CD4-positive, alpha-beta T cell treated with Interleukin-2 at 100 ng/mL for 4 hours (primary cell): Measurements from ENCODE around the gene AFAP1L2.

ENCODE experiments used
- DNase-seq: peaks from one replicate; pipeline ENCODE4 v3.0.0-alpha.2; 2020; ENCODE audit warnings: low spot score

The AFAP1L2 gene

GRCh38 chr10:114389426-114389825 is 14.9 kb downstream of the AFAP1L2 start:
- DNase-seq = no peak

- no peak for DNase-seq
Measured at GRCh38 chr10:114388275-114388674, 16.0 kb downstream of the AFAP1L2 start.

DNA sequence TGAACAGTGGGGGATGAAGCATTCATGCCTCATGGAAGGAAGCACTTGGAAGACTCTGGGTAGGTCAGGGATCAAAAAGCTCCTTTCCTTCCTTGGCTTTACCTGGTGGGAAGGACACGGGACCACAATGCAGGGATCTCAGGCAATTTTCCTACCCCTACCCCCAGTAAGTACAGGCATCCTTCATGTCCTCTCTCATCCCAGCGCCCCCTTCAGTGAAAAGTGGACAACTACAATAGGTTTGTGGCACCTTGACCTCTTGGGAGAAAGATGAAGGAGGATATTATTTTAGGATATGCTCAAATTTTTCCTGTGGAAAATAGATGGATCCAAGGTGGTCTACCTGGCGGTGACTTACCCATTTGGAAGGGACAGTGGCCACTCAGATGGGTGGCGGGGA is 16.5 kb downstream of the AFAP1L2 start:
- no peak for DNase-seq

- no peak for DNase-seq
Measured at GRCh38 chr10:114386452-114386851, 17.9 kb downstream of the AFAP1L2 start.

DNA sequence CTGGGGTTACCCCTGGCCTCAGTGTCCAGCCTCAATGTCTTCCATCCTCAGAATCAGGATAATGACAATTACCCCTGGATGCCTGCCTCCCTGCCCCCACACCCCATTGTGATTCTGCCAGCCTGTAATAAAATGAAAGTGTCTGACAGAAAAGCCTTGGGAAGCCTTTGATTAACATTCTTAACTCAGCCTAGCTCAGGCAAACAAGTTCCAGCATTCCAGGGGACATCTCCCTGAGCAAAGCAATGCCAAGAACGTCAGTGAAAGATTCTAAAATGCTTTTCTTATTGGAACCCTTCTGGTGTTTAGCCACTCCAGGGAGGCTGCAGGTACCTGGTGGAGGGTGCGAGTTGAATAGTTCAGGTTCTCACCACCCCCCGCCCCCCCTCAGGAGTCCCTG is 18.7 kb downstream of the AFAP1L2 start:
- no peak for DNase-seq

DNA sequence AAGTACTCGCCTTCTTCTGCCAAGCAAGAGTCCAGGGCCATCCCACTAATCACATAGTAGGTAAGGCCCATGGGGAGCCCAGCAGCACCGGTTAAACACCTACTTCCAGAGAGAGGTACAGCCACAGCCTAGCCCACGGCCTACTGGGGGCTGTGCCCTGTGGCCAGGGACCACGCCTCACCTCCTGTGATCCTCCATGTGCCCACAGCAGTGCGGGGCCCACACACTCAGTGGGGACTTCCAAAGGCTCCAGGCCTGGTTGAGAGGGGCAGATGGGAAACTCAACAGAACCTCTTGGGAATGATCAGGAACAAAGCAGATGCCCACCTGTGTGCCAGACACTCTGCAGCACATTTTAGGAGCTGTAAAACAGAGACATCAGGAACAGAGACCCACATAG is 19.7 kb downstream of the AFAP1L2 start:
- DNase-seq = no peak

DNA sequence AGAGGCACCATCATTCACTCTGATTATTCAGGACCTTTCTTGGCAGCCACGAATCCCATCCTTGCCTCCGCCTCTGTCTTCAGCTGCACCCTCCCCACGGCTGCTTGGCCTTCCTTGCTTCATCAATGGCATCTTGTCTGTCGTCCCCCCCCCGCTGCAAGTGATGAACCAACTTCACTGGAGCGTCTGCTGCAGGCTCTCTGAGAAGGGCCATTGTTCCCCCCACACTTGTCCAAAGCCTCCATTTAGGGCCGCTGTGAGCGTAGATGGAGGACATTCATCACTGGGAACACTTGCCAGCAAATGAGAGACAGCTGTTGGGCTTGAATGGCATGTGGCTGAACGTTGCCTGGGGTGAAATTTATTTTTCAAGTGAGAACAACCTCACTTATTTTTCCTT is 20.1 kb downstream of the AFAP1L2 start:
- DNase-seq = no peak

DNA sequence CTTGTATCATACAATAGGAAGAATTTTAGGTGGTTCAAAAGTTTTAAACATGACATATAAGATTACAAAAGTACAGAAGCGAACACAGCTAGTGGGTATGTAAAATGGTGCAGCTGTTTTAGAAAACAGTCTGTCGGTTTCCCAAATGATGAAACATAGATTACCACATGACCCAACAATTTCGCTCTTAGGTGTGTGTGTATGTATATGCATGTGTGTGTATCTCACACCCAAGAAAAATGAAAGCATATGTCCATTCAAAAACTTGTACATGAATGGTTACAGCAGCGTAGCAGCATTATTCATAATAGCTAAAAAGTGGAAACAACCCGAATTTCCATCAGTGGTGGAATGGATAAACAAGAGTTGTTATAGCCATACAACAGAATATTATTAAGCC is 23.5 kb downstream of the AFAP1L2 start:
- no peak for DNase-seq

GRCh38 chr10:114380060-114380459 is 24.2 kb downstream of the AFAP1L2 start:
- no peak for DNase-seq

DNA sequence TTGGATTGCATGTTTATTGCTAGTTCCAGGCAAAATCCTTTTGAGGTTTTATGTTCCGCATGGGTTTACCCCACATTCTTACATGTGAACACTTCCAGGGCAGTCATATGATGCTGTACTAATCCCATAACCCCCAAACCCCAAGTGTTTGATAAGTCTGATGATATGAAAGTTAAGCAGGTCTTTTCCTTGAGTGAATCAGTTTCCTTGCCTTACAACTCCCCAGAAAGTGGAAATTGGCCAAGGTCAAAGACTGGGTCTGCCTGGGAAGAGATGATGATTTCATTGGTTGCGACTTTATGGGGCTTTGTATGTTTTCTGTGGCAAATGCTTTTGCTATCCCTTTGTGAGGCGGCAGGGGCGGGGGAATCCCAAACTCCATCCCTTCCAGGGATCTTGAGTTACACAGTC is 24.7 kb downstream of the AFAP1L2 start:
- DNase-seq = no peak

DNA sequence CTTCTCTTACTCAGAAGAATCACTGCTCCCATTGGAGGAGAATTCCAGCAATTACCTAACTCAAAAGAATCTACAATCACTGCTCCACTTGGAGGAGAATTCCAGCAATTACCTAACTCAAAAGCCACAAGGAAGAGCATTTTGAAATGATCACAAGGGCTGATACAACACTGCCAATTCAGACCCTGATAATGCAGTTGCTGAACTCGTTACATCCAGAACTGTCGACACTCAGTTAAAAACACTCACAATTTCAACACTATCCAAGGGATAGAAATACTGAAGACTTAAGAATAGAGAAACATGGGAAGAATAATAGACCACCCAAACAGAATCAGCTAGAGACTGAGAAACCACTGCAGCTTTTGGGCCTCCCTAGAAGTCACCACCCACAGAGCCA is 27.8 kb downstream of the AFAP1L2 start:
- DNase-seq = no peak

DNA sequence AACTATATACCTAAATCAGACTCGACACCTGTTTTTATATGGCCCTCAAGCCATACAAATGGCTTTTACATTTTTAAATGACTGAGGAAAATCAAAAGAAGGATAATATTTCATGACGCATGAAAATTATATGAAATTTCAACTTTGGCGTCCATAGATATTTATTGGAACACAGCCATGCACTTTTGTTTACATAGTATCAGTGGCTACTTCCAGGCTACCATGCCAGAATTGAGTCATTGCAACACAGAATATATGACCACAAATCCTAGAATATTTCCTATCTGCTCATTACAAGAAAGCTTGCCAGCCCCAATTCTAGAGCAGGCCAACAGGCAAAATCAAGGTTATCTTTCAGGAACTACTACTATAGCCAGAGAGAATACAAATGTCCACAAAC is 29.3 kb downstream of the AFAP1L2 start:
- no peak for DNase-seq

- no peak for DNase-seq
Measured at GRCh38 chr10:114374053-114374791, 30.1 kb downstream of the AFAP1L2 start.

- DNase-seq = no peak
Measured at GRCh38 chr10:114373631-114374030, 30.7 kb downstream of the AFAP1L2 start.

DNA sequence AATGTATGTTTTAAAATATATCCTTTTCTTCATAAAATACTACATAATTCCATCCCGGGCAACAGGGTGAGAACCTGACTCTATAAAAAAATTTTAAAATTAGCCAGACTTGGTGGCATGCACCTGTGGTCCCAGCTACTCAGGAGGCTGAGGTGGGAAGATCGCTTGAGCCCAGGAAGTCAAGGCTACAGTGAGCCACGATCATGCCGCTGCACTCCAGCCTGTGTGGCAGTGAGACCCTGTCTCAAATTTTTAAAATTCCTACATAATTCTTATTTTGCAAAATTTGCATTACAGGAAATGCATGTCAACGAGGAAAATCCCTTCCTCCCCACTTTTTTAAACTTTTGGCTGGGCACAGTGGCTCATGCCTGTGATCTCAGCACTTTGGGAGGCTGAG is 31.3 kb downstream of the AFAP1L2 start:
- no peak for DNase-seq

GRCh38 chr10:114372179-114372578 is 32.1 kb downstream of the AFAP1L2 start:
- no peak for DNase-seq

- no peak for DNase-seq
Measured at GRCh38 chr10:114370966-114371365, 33.3 kb downstream of the AFAP1L2 start.

DNA sequence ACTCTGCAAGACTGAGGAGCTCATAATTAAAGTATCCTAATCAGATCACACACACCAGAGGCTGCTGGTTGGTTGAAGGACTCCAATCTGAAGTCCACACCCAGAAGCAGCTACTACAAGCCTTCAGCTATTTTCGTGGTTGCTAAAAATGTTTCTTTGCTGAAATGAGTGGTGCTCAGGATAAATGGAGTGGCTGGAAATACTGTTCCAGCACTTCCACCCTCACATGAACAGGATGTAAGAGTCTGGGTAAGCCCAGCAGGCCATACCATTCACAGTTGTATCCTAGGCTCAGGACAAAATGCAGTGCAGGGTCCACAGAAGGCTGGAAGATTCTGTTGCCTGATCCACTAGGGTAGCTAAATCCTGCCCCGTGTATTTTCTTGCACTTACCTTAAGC is 34.1 kb downstream of the AFAP1L2 start:
- DNase-seq = no peak

- no peak for DNase-seq
Measured at GRCh38 chr10:114368057-114368391, 36.3 kb downstream of the AFAP1L2 start.

GRCh38 chr10:114367351-114368056 is 36.8 kb downstream of the AFAP1L2 start:
- DNase-seq = no peak

DNA sequence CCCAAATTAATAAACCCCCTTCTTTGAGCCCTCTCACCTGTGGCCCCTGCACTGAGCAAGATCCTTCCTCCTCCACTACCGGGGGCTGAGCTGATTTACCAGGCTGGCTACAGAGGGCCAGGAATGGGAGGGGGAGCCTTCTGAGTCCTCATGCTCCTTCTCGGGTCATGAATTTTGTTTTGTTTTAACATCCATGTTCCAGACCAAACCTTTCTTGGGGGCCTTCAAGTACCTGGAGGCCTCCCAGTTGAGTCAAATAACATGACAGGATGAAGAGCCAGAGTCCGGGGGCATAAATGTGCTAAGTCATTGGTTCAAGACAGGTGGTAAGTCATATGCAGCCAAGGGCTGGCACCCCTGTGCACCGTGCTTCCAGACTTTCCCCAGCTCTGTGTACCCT is 39.6 kb downstream of the AFAP1L2 start:
- DNase-seq = no peak

DNA sequence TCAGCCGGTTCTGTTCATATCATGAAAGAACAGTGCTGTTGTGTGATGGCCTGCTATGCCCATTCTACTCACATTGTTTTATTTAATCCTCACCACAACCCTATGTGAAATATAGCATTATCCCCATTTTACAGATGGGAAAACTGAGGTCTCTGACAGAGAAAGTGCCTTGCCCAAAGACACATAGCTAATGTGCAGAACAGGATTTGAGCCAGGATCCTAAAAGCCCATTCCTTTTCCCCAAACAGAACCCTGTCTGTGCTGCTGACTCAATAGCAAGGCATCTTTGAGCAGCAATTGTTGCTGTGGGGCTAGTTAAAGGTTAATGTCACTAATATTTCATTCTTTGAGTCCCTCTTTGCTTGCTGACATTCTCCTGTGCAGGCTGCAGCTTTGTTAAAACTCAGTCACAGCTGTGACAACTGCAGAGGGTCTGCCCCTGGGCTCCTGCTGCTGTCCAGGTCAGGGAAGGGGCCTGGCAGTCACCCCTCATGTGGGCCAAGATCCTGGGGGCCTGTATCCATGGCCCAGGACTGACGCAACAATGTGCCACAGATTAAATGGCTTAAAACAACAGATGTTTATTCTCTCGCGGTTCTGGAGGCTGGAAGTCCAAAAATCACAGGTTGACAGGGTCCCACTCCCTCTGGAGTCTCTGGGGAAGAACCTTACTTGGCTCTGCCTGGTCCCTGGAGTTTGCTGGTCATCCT is 40.4 kb downstream of the AFAP1L2 start:
- no peak for DNase-seq

DNA sequence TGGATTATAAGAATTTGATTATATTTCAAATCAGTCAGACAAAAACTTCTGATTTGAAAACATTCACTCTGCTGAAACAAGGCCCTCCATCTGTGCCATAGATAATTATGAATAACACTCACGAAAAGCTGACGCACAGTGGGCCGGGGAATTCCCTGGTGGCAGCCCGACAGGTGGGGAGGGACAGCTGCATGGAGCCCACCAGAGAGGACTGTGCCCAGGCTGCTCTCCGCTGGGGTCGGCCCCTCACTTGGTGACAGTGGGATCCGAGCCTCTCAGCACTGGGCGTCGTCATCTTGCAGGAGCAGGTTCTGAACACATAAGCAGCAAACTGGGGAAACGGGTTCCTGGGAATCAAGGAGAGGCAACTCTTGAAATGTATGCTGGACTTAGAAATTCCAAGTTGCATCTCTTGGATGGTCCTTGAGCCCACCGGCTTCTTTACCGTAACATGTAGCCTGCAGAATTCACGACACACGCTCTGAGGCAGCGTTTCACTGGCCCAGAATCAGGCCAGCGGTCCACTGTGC is 41.4 kb downstream of the AFAP1L2 start:
- DNase-seq = no peak
